Measurements from ENCODE around the gene FOXA2. TPM values are rescaled to one million over a fixed set of nuclear protein-coding genes. Genes with fewer than 3 reads are reported as not detected.

The FOXA2 gene
- total and polyA plus RNA-seq, 2 of the 13 experiments (the other 11 are each of a cell fraction or from before 2014, with no cell fraction given), result 8.8 to 12.2 TPM

DNA sequence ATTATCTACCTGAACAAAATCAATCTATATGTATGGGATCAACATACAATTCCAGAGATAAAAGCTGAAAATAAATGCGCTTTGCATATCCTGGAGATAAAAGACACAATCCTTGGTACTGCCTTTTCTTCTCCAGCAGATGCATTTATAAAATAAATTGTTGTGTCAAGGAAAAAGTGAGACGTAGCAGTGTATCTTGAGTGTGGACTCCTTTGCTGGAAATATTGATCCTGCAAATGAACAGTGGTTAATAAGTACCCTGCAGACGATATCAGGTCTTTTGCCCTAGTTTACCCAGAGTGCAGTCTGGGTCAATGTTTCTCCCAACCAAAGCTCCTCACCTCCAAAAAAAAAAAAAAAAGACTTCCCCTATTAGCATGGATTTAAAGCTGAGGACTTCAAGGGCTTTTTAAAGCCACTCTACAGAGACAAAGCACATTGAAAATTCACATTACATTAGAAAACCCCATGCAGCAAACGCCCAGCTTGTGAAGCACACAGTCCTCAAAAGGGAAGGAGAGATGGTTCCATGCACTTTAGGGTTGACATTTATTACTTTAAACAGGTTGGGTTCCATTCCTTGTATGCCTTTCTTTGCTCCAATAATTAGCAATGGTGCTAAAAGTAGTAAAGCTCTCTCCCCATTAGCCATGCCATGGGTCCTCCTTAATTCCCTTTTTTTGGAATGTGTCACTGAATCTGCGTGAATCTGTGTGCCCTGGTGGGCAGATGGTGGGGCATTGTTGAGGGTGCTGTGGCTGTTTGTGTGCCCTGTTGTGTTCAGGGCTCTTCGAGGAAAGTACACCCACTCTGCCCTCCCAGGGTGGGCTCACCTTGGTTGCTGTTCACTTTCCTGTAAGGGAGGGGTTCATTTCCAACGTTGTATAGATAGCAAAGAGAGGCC is 21.1 kb downstream of the FOXA2 start (continued):
- TF ChIP-seq, protein P1, sequence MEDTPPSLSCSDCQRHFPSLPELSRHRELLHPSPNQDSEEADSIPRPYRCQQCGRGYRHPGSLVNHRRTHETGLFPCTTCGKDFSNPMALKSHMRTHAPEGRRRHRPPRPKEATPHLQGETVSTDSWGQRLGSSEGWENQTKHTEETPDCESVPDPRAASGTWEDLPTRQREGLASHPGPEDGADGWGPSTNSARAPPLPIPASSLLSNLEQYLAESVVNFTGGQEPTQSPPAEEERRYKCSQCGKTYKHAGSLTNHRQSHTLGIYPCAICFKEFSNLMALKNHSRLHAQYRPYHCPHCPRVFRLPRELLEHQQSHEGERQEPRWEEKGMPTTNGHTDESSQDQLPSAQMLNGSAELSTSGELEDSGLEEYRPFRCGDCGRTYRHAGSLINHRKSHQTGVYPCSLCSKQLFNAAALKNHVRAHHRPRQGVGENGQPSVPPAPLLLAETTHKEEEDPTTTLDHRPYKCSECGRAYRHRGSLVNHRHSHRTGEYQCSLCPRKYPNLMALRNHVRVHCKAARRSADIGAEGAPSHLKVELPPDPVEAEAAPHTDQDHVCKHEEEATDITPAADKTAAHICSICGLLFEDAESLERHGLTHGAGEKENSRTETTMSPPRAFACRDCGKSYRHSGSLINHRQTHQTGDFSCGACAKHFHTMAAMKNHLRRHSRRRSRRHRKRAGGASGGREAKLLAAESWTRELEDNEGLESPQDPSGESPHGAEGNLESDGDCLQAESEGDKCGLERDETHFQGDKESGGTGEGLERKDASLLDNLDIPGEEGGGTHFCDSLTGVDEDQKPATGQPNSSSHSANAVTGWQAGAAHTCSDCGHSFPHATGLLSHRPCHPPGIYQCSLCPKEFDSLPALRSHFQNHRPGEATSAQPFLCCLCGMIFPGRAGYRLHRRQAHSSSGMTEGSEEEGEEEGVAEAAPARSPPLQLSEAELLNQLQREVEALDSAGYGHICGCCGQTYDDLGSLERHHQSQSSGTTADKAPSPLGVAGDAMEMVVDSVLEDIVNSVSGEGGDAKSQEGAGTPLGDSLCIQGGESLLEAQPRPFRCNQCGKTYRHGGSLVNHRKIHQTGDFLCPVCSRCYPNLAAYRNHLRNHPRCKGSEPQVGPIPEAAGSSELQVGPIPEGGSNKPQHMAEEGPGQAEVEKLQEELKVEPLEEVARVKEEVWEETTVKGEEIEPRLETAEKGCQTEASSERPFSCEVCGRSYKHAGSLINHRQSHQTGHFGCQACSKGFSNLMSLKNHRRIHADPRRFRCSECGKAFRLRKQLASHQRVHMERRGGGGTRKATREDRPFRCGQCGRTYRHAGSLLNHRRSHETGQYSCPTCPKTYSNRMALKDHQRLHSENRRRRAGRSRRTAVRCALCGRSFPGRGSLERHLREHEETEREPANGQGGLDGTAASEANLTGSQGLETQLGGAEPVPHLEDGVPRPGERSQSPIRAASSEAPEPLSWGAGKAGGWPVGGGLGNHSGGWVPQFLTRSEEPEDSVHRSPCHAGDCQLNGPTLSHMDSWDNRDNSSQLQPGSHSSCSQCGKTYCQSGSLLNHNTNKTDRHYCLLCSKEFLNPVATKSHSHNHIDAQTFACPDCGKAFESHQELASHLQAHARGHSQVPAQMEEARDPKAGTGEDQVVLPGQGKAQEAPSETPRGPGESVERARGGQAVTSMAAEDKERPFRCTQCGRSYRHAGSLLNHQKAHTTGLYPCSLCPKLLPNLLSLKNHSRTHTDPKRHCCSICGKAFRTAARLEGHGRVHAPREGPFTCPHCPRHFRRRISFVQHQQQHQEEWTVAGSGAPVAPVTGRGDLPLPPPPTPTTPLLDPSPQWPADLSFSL (CRISPR knock-in tag; IDR thresholded peaks at IDR 0.05), result no peak
- TF ChIP-seq GATAD2A (CRISPR knock-in tag; IDR thresholded peaks at IDR 0.05) (peak; percentile 77), SMAD1 (CRISPR knock-in tag; IDR thresholded peaks at IDR 0.05; ENCODE audit: borderline replicate concordance, low read depth) (no peak), ZBTB42 (CRISPR knock-in tag; IDR thresholded peaks at IDR 0.05) (peak; percentile 75; the same call in 1 of the 2 replicates), ZNF557 (CRISPR knock-in tag; IDR thresholded peaks at IDR 0.05) (0 out of 2 replicates have a peak, but pooled peaks have one; percentile 55), U2AF2 (IDR thresholded peaks at IDR 0.05; ENCODE audit: low read depth, low read length) (no peak), POLR2G (IDR thresholded peaks at IDR 0.05; ENCODE audit: low read depth, low read length) (peak; percentile 37; the same call in 1 of the 2 replicates), KAT8 (CRISPR knock-in tag; IDR thresholded peaks at IDR 0.05) (peak; percentile 34; the same call in 1 of the 2 replicates), ZFP36L1 (CRISPR knock-in tag; IDR thresholded peaks at IDR 0.05) (no peak), ZNF337 (CRISPR knock-in tag; IDR thresholded peaks at IDR 0.05; ENCODE audit: borderline replicate concordance, low read depth) (no peak), ZSCAN21 (CRISPR knock-in tag; IDR thresholded peaks at IDR 0.05; ENCODE audit: borderline replicate concordance) (0 out of 2 replicates have a peak, but pooled peaks have one; percentile 32), SAFB2 (CRISPR knock-in tag; IDR thresholded peaks at IDR 0.05; ENCODE audit: borderline replicate concordance, low read depth) (0 out of 2 replicates have a peak, but pooled peaks have one; percentile 41), SATB2 (CRISPR knock-in tag; IDR thresholded peaks at IDR 0.05) (no peak; the same call in 1 of the 2 replicates), NR1H2 (CRISPR knock-in tag; IDR thresholded peaks at IDR 0.05; ENCODE audit: borderline replicate concordance, low read depth) (no peak), SOX13 (IDR thresholded peaks at IDR 0.05) (no peak), SOX13 (CRISPR knock-in tag; conservative IDR thresholded peaks at IDR 0.05 in 1 of 2, IDR thresholded peaks at IDR 0.05 in 1 of 2) (peak in 1 of 2 experiments; percentile 29; a peak in 2 of 4 replicates)
- TF ChIP-seq, protein P2, sequence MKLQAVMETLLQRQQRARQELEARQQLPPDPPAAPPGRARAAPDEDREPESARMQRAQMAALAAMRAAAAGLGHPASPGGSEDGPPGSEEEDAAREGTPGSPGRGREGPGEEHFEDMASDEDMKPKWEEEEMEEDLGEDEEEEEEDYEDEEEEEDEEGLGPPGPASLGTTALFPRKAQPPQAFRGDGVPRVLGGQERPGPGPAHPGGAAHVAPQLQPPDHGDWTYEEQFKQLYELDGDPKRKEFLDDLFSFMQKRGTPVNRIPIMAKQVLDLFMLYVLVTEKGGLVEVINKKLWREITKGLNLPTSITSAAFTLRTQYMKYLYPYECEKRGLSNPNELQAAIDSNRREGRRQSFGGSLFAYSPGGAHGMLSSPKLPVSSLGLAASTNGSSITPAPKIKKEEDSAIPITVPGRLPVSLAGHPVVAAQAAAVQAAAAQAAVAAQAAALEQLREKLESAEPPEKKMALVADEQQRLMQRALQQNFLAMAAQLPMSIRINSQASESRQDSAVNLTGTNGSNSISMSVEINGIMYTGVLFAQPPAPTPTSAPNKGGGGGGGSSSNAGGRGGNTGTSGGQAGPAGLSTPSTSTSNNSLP (IDR thresholded peaks at IDR 0.05; ENCODE audit: low read depth, low read length), result no peak; the same call in 1 of the 2 replicates
- TF ChIP-seq, protein P3, sequence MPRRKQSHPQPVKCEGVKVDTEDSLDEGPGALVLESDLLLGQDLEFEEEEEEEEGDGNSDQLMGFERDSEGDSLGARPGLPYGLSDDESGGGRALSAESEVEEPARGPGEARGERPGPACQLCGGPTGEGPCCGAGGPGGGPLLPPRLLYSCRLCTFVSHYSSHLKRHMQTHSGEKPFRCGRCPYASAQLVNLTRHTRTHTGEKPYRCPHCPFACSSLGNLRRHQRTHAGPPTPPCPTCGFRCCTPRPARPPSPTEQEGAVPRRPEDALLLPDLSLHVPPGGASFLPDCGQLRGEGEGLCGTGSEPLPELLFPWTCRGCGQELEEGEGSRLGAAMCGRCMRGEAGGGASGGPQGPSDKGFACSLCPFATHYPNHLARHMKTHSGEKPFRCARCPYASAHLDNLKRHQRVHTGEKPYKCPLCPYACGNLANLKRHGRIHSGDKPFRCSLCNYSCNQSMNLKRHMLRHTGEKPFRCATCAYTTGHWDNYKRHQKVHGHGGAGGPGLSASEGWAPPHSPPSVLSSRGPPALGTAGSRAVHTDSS (CRISPR knock-in tag; conservative IDR thresholded peaks at IDR 0.05), result 0 out of 2 replicates have a peak, but pooled peaks have one; percentile 86
